IMR-90 (cell line): ENCODE data around the gene UPF1. TPM values are rescaled to one million over a fixed set of nuclear protein-coding genes. Genes with fewer than 3 reads are reported as not detected.

Source experiments
- ATAC-seq: fragments of 200-7000 bp; cut with Tn5 transposase; 2 replicates; pipeline ENCODE4 v1.9.1; 2020; ENCODE audit warnings: low read depth, mild to moderate bottlenecking, moderate library complexity
- BruUV-seq: library from RNA; stranded (reverse); fragments of 400-500 nt; replicated peaks from 2 replicates; lab custom pipeline; 2021; lab: Mats Ljungman, UMichigan
- CTCF ChIA-PET: fragments of 300-600 bp; formaldehyde crosslinking; extraction: SDS; loops from one replicate; lab custom pipeline; 2021; ENCODE audit warnings: antibody characterized with exemption; lab: Yijun Ruan, JAX
- POLR2A ChIA-PET: fragments of 300-600 bp; sonication (Branson Sonifier 250); formaldehyde crosslinking; loops from one replicate; lab custom pipeline; 2022; ENCODE audit warnings: antibody characterized with exemption; ENCODE audit not compliant: unreplicated experiment; lab: Charles Lee
- DNase-seq: peaks from one replicate; pipeline ENCODE4 v3.0.0; 2013
- H2AFZ ChIP-seq: replicated peaks from 2 replicates; pipeline ENCODE3; 2013; ENCODE audit warnings: low read length, mild to moderate bottlenecking; ENCODE audit not compliant: poor library complexity
- H2AK5ac ChIP-seq: 2 replicates; pipeline ENCODE4 v1.6.1; 2013; ENCODE audit warnings: low read depth, low read length, inconsistent platforms
- H2AK9ac ChIP-seq: replicated peaks from 2 replicates; pipeline ENCODE3; 2013; ENCODE audit warnings: mild to moderate bottlenecking, low read depth, low read length, moderate library complexity; ENCODE audit not compliant: poor library complexity
- H2BK120ac ChIP-seq: 2 replicates; pipeline ENCODE4 v1.6.1; 2013; ENCODE audit warnings: low read depth, low read length, inconsistent platforms
- H2BK15ac ChIP-seq: 3 replicates; pipeline ENCODE4 v1.6.1; 2013; ENCODE audit warnings: low read depth, low read length, inconsistent platforms
- H2BK20ac ChIP-seq: 2 replicates; pipeline ENCODE4 v1.6.1; 2013; ENCODE audit warnings: low read depth, mild to moderate bottlenecking, inconsistent platforms, low read length, moderate library complexity
- H2BK5ac ChIP-seq: 2 replicates; pipeline ENCODE4 v1.6.1; 2013; ENCODE audit warnings: mild to moderate bottlenecking, low read depth, low read length, inconsistent platforms; ENCODE audit not compliant: poor library complexity, severe bottlenecking
- H3K14ac ChIP-seq: replicated peaks from 2 replicates; pipeline ENCODE4 v1.6.1; 2013; ENCODE audit warnings: low read depth, low read length, inconsistent platforms
- H3K18ac ChIP-seq: 2 replicates; pipeline ENCODE4 v1.6.1; 2013; ENCODE audit warnings: low read depth, low read length, control low read depth
- H3K23ac ChIP-seq: 2 replicates; pipeline ENCODE4 v1.6.1; 2013; ENCODE audit warnings: low read depth, low read length, inconsistent platforms
- H3K27ac ChIP-seq: 2 replicates; pipeline ENCODE4 v1.5.1; 2013; ENCODE audit warnings: mild to moderate bottlenecking, control low read depth, low read length; ENCODE audit not compliant: insufficient read depth
- H3K27me3 ChIP-seq: 2 replicates; pipeline ENCODE4 v1.6.1; 2013; ENCODE audit warnings: low read length; ENCODE audit not compliant: control insufficient read depth, insufficient read depth
- H3K36me3 ChIP-seq: 2 replicates; pipeline ENCODE4 v1.6.1; 2013; ENCODE audit warnings: low read length, mixed read lengths; ENCODE audit not compliant: control insufficient read depth, insufficient read depth
- H3K4ac ChIP-seq: 2 replicates; pipeline ENCODE4 v1.6.1; 2013; ENCODE audit warnings: low read depth, low read length, inconsistent platforms
- H3K4me1 ChIP-seq: 2 replicates; pipeline ENCODE4 v1.6.1; 2013; ENCODE audit warnings: low read length, mixed read lengths; ENCODE audit not compliant: control insufficient read depth, insufficient read depth
- H3K4me2 ChIP-seq: 2 replicates; pipeline ENCODE4 v1.6.1; 2013; ENCODE audit warnings: low read depth, mild to moderate bottlenecking, control low read depth, low read length, moderate library complexity
- H3K4me3 ChIP-seq: 2 replicates; pipeline ENCODE4 v1.5.1; 2013; ENCODE audit warnings: low read depth, mild to moderate bottlenecking, control low read depth, low read length, moderate library complexity; ENCODE audit not compliant: insufficient read depth
- H3K56ac ChIP-seq: 2 replicates; pipeline ENCODE4 v1.6.1; 2013; ENCODE audit warnings: low read length, inconsistent platforms; ENCODE audit not compliant: insufficient read depth; ENCODE audit errors: extremely low read depth
- H3K79me1 ChIP-seq, 2 experiments: 2 replicates each; pipeline ENCODE4 v1.6.1; 2013; ENCODE audit warnings: low read length in 2 of 2, inconsistent platforms in 1 of 2, low read depth in 1 of 2
- H3K9ac ChIP-seq: 2 replicates; pipeline ENCODE4 v1.6.1; 2013; ENCODE audit warnings: low read depth, low read length, control low read depth
- H3K9me1 ChIP-seq: 2 replicates; pipeline ENCODE4 v1.6.1; 2013; ENCODE audit warnings: low read length, inconsistent platforms; ENCODE audit not compliant: insufficient read depth
- H3K9me3 ChIP-seq: 2 replicates; pipeline ENCODE4 v1.6.1; 2013; ENCODE audit warnings: low read length; ENCODE audit not compliant: control insufficient read depth, insufficient read depth
- H4K20me1 ChIP-seq: 2 replicates; pipeline ENCODE4 v1.6.1; 2013; ENCODE audit warnings: low read length, inconsistent platforms; ENCODE audit not compliant: insufficient read depth
- H4K5ac ChIP-seq: 2 replicates; pipeline ENCODE4 v1.6.1; 2013; ENCODE audit warnings: mild to moderate bottlenecking, low read depth, low read length, control low read depth
- H4K8ac ChIP-seq, 2 experiments: 2 replicates each; pipeline ENCODE4 v1.6.1; 2013; ENCODE audit warnings: low read depth in 2 of 2, low read length in 2 of 2, control low read depth in 1 of 2, inconsistent platforms in 1 of 2
- H4K91ac ChIP-seq: 2 replicates; pipeline ENCODE4 v1.6.1; 2013; ENCODE audit warnings: low read depth, low read length, inconsistent platforms; ENCODE audit not compliant: insufficient read depth
- RAD21 ChIP-seq: IDR thresholded peaks from 2 replicates; pipeline ENCODE4 v1.6.1; 2012; ENCODE audit warnings: low read length, improper control_type of control experiment
- WGBS, 2 experiments: methylation state at CpG; one replicate each; pipeline versions ENCODE4 v1.1.5 to v1.1.7; 2013; ENCODE audit warnings: missing lambda C conversion rate in 2 of 2; ENCODE audit not compliant: insufficient read length in 1 of 2; ENCODE audit errors: extremely low coverage in 2 of 2; 5-methylcytosine and 5-hydroxymethylcytosine counted together
- dilution Hi-C: fragments of 300-500 bp; cut with HindIII; formaldehyde crosslinking; loops from one replicate; pipeline ENCODE4 v1.14.3; 2018; ENCODE audit warnings: low sequenced_read_pairs; ENCODE audit not compliant: unreplicated experiment
- in situ Hi-C: fragments of 300-500 bp; cut with MboI; formaldehyde crosslinking; loops from 3 replicates; pipeline ENCODE4 v1.14.3; 2019; ENCODE audit warnings: low sequenced_read_pairs, inconsistent platforms, mixed read lengths
- intact Hi-C: fragments of 100-400 bp; cut with micrococcal nuclease; formaldehyde crosslinking; loops from 2 replicates; pipeline ENCODE4 v1.10.0; 2022
- polyA plus RNA-seq, 3 experiments: library from polyadenylated mRNA; depleted of rRNA; stranded (reverse); fragments of >200 nt; gene quantifications; 2 replicates each; pipeline ENCODE4 v1.2.3, GENCODE V29; 2012; ENCODE audit warnings: low replicate concordance in 1 of 3
- total RNA-seq: library from RNA; depleted of rRNA; stranded (reverse); fragments of >200 nt; gene quantifications from 2 replicates; pipeline ENCODE4 v1.2.3, GENCODE V29; 2012

Gene UPF1
- total and polyA plus RNA-seq, 2 of the 4 experiments (the other 2 are of a cell fraction) = 31.2 to 50.3 TPM

DNA sequence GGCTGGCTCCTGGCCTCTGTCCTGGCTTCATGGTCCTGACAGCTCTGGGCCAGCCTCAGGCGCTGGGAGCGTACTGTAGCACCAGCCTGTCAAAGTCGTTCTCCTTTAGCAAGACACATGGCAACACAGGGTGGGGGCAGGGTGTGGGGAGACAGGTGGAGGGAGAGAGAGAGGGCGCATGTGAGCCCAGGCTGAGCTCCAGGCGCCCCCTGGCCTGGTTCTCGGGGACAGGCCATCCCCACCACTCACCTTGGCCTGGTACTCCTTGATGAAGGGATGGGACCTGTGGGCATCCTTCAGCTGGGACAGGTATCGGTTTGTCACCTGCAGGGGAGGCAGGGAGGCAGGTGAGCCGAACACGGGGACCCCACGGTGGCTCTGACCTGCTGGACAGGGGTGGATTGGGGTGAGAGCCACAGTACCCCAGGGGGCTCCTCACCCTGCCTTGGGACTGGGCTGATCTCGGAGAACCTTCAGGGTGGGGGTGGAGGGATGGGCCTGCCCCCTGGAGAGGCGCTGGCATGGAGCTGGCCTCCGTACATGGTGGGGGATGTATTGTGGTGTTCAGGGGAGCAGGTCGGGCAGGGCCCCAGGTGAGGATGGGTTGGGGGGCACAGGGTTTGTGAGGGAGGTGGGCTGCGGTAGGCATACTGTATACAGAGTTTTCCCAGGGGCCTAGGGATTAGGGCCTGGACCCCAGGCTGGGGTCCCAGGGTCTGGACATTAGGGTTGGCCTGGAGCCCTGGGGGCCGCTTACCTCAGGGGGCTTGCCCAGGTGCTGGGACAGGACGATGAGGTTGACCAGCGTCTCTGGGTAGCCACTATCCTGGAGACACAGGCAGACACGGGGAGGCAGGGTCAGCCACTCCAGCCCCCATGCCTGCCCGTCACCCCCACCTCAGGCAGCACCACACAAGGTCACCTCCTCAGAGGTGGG, 68.1 kb downstream of the UPF1 start:
- POLR2A ChIA-PET = no interaction called here
- intact Hi-C loops = no loop called here
- 100% methylated on average over 5 of the region's 20 CpGs; no CpG with 5 or more reads in 1 of the 2 experiments for WGBS, 2 experiments
- Histone ChIP-seq H2AK9ac (no peak overlapping the region), H2BK5ac (no peak overlapping the region), H3K4me2 (no peak overlapping the region), H3K18ac (no peak overlapping the region), H3K36me3 (peaks cover 41% of the 10 kb centered on the region), H3K27me3 (peaks cover 4% of the 10 kb centered on the region; the same call in 1 of the 2 replicates), H2AK5ac (no peak overlapping the region), H2AFZ (no peak overlapping the region), H3K23ac (no peak overlapping the region), H3K14ac (no peak overlapping the region), H3K27ac (no peak overlapping the region), H3K9ac (no peak overlapping the region), H2BK20ac (no peak overlapping the region), H2BK15ac (no peak overlapping the region), H3K4ac (no peak overlapping the region), H3K9me1 (no peaks in the 10 kb centered on the region), H3K4me3 (no peak overlapping the region), H3K79me1 (peaks cover 0 to 3% of the 10 kb centered on the region in 2 experiments; a peak in 1 of 4 replicates), H3K9me3 (no peaks in the 10 kb centered on the region), H4K20me1 (peaks cover 25% of the 10 kb centered on the region), H4K5ac (no peak overlapping the region), H4K91ac (no peak overlapping the region), H3K4me1 (peaks cover 4% of the 10 kb centered on the region; the same call in 1 of the 2 replicates), H3K56ac (no peak overlapping the region), H2BK120ac (no peak overlapping the region), H4K8ac (no peak overlapping the region)
- TF ChIP-seq RAD21 = no peak
- dilution Hi-C loops = no loop called here
- DNase-seq = no peak
- CTCF ChIA-PET = no interaction called here
- ATAC-seq = no peak
- in situ Hi-C loops = no loop called here
- no TSS peak for BruUV-seq
